ENCODE results near the gene TP53I3.
"Not testable (repeated sequence)": the region's sequence is repeated elsewhere in the genome, so short reads cannot be mapped to it uniquely, and the experiment has no call there.

Gene TP53I3

DNA sequence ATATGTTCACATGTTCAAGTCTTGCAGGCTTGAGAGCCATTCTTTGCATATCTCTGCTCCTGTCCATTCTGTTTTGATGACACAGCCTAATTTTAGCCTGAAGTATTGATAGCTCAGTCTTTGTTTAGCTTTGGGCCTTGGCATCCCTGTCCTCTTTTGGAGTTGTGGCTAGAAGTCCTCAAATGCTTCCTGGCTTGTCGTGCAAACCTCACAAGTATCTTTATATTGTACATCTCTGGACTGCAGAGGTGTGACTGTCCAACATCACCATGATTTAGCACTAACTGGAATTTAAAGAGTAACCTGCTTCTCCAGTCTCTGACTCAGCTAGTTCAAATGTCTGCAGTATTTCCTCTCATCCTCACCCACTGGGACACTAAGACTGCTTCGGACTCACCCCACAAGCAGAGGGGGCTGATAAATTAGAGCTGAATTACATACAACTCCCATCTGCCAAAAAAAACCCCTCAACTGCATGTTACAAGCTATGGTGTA lies 26.8 kb upstream of the TP53I3 start:
- no peaks in the 10 kb centered on the region for H3K27me3 ChIP-seq (ENCODE audit: insufficient read depth, low read length)
- no peak overlapping the region for H3K27ac ChIP-seq (ENCODE audit: low read depth, low read length)
- WGBS, result 81% methylated on average over 2 of the region's 2 CpGs
- H3K9ac ChIP-seq (ENCODE audit: low read depth, low read length), result no peak overlapping the region
- H3K9me3 ChIP-seq (ENCODE audit: insufficient read depth, low read depth, low read length), result peaks cover 15% of the 10 kb centered on the region
- H3K4me3 ChIP-seq (ENCODE audit: low read length), result no peak overlapping the region
- no peaks in the 10 kb centered on the region for H3K4me1 ChIP-seq (ENCODE audit: insufficient read depth, low read length)
- H3K36me3 ChIP-seq (ENCODE audit: insufficient read depth, low read length), result no peaks in the 10 kb centered on the region

GRCh38 chr2:24110660-24111303 lies 26.1 kb upstream of the TP53I3 start:
- no peaks in the 10 kb centered on the region for H3K4me1 ChIP-seq (ENCODE audit: insufficient read depth, low read length)
- WGBS, result 90% methylated on average over 7 of the region's 7 CpGs
- H3K27ac ChIP-seq (ENCODE audit: low read depth, low read length), result no peak overlapping the region
- H3K9me3 ChIP-seq (ENCODE audit: insufficient read depth, low read depth, low read length), result peaks cover 15% of the 10 kb centered on the region
- no peaks in the 10 kb centered on the region for H3K27me3 ChIP-seq (ENCODE audit: insufficient read depth, low read length)
- no peak overlapping the region for H3K9ac ChIP-seq (ENCODE audit: low read depth, low read length)
- H3K4me3 ChIP-seq (ENCODE audit: low read length), result no peak overlapping the region
- H3K36me3 ChIP-seq (ENCODE audit: insufficient read depth, low read length), result no peaks in the 10 kb centered on the region

DNA sequence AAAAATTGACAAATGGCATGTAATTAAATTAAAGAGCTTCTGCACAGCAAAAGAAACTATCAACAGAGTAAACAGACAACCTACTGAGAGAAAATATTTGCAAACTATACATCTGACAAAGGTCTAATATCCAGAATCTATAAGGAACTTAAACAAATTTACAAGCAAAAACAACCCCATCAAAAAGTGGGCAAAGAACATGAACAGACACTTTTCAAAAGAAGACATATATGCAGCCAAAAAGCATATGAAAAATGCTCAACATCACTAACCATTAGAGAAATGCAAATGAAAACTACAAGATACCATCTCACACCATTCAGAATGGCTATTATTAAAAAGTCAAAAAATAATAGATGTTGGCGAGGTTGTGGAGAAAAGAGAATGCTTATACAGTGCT lies 24.8 kb upstream of the TP53I3 start:
- H3K9ac ChIP-seq (ENCODE audit: low read depth, low read length); H3K36me3 ChIP-seq (ENCODE audit: insufficient read depth, low read length); H3K4me3 ChIP-seq (ENCODE audit: low read length); H3K4me1 ChIP-seq (ENCODE audit: insufficient read depth, low read length); H3K27me3 ChIP-seq (ENCODE audit: insufficient read depth, low read length); H3K9me3 ChIP-seq (ENCODE audit: insufficient read depth, low read depth, low read length); H3K27ac ChIP-seq (ENCODE audit: low read depth, low read length): not testable (repeated sequence)
- WGBS, result 89% methylated on average over 1 of the region's 1 CpG

DNA sequence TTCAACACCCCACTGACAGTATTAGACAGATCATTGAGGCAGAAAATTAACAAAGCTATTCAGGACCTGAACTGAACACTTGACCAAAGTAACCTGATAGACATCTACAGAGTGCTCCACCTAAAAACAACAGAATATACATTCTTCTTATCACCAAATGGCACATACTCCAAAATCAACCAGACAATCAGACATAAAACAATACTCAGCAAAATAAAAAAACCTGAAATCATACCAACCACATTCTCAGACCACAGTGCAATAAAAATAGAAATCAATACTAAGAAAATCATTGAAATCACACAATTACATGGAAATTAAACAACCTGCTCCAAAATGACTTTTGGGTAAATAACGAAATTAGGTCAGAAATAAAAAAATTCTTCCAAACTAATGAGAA lies 22.7 kb upstream of the TP53I3 start:
- no peak overlapping the region for H3K4me3 ChIP-seq (ENCODE audit: low read length)
- H3K9ac ChIP-seq (ENCODE audit: low read depth, low read length), result no peak overlapping the region
- no peaks in the 10 kb centered on the region for H3K4me1 ChIP-seq (ENCODE audit: insufficient read depth, low read length)
- 0 out of 2 replicates have a peak, but pooled peaks cover 3% of the 10 kb centered on the region for H3K9me3 ChIP-seq (ENCODE audit: insufficient read depth, low read depth, low read length)
- H3K36me3 ChIP-seq (ENCODE audit: insufficient read depth, low read length), result no peaks in the 10 kb centered on the region
- no CpG with 5 or more reads among the region's 1 CpG for WGBS
- no peak overlapping the region for H3K27ac ChIP-seq (ENCODE audit: low read depth, low read length)
- H3K27me3 ChIP-seq (ENCODE audit: insufficient read depth, low read length), result no peaks in the 10 kb centered on the region

- no peaks in the 10 kb centered on the region for H3K4me1 ChIP-seq (ENCODE audit: insufficient read depth, low read length)
- H3K4me3 ChIP-seq (ENCODE audit: low read length), result no peak overlapping the region
- no peak overlapping the region for H3K9ac ChIP-seq (ENCODE audit: low read depth, low read length)
- H3K27ac ChIP-seq (ENCODE audit: low read depth, low read length), result no peak overlapping the region
- 0 out of 2 replicates have a peak, but pooled peaks cover 3% of the 10 kb centered on the region for H3K9me3 ChIP-seq (ENCODE audit: insufficient read depth, low read depth, low read length)
- H3K36me3 ChIP-seq (ENCODE audit: insufficient read depth, low read length), result no peaks in the 10 kb centered on the region
- H3K27me3 ChIP-seq (ENCODE audit: insufficient read depth, low read length), result no peaks in the 10 kb centered on the region
Observed at GRCh38 chr2:24106786-24107185, 22.2 kb upstream of the TP53I3 start.

DNA sequence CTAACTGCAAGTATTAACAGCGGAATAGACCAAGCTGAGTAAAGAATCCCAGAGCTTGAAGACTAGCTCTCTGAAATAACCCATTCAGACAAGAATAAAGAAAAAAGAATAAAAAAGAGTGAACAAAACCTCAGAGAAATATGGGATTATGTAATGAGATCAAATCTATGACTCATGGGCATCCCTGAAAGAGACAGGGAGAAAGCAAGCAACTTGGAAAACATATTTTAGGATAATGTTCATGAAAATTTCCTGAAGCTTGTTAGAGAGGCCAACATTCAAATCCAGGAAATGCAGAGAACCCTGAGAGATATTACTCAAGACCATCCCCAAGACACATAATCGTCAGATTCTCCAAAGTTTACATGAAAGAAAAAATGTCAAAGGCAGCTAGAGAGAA lies 21.2 kb upstream of the TP53I3 start:
- H3K4me3 ChIP-seq (ENCODE audit: low read length), result no peak overlapping the region
- 45% methylated on average over 2 of the region's 2 CpGs for WGBS
- no peaks in the 10 kb centered on the region for H3K36me3 ChIP-seq (ENCODE audit: insufficient read depth, low read length)
- no peak overlapping the region for H3K9ac ChIP-seq (ENCODE audit: low read depth, low read length)
- H3K27ac ChIP-seq (ENCODE audit: low read depth, low read length), result no peak overlapping the region
- H3K9me3 ChIP-seq (ENCODE audit: insufficient read depth, low read depth, low read length), result 0 out of 2 replicates have a peak, but pooled peaks cover 3% of the 10 kb centered on the region
- H3K27me3 ChIP-seq (ENCODE audit: insufficient read depth, low read length), result no peaks in the 10 kb centered on the region
- no peaks in the 10 kb centered on the region for H3K4me1 ChIP-seq (ENCODE audit: insufficient read depth, low read length)

DNA sequence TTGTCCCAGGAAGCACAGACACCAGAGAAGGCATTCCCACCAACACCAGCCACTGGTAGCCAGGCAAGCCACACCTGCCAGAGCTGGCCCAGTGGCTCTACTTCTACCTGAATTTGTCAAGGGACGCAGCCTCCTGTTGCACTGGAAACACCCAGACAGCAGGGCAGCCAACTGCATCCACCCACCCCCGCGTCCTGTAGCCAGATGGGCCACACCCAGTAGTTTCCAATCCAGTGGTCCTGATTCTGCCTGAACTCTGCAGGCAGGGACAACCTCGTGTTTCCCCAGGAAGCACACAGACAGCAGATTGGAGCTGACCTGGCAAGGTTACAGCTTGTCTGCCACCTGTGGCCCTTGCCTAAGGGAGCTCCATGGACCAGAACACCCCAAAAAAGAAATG lies 20.3 kb upstream of the TP53I3 start:
- Histone ChIP-seq H3K27me3 (ENCODE audit: insufficient read depth, low read length) (no peaks in the 10 kb centered on the region), H3K9me3 (ENCODE audit: insufficient read depth, low read depth, low read length) (0 out of 2 replicates have a peak, but pooled peaks cover 3% of the 10 kb centered on the region), H3K4me1 (ENCODE audit: insufficient read depth, low read length) (no peaks in the 10 kb centered on the region), H3K27ac (ENCODE audit: low read depth, low read length) (no peak overlapping the region), H3K9ac (ENCODE audit: low read depth, low read length) (no peak overlapping the region), H3K4me3 (ENCODE audit: low read length) (no peak overlapping the region), H3K36me3 (ENCODE audit: insufficient read depth, low read length) (no peaks in the 10 kb centered on the region)
- 88% methylated on average over 4 of the region's 4 CpGs for WGBS

DNA sequence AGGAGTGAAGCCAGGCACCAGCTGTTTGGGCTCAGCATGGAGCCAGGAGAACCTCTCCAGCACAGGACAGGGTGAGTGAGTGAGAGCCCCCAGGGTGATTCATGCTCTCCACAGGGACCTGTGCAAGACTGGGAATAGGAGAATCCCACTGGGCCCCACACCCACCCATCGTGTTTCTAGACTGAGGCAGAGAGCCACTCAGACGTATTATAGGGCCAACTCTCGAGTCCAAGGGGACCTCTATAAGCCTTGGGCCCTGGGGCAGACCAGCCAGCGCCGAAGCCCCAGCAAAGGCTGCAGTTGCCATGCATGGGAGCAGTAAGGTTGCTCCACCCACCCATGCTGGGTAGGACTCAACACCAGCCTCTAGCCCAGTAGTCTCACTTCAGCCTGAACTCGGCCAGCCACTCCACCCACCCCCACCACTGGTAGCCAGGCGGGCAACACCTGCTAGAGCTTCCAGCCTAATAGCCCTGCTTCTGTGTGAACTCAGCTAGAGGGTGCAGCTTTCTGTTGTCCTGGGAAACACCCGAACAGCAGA lies 19.5 kb upstream of the TP53I3 start:
- Histone ChIP-seq H3K4me3 (ENCODE audit: low read length) (no peak overlapping the region), H3K9me3 (ENCODE audit: insufficient read depth, low read depth, low read length) (0 out of 2 replicates have a peak, but pooled peaks cover 3% of the 10 kb centered on the region), H3K9ac (ENCODE audit: low read depth, low read length) (no peak overlapping the region), H3K27ac (ENCODE audit: low read depth, low read length) (no peak overlapping the region), H3K36me3 (ENCODE audit: insufficient read depth, low read length) (no peaks in the 10 kb centered on the region), H3K27me3 (ENCODE audit: insufficient read depth, low read length) (no peaks in the 10 kb centered on the region), H3K4me1 (ENCODE audit: insufficient read depth, low read length) (no peaks in the 10 kb centered on the region)
- 88% methylated on average over 8 of the region's 8 CpGs for WGBS

GRCh38 chr2:24102677-24103076 lies 18.0 kb upstream of the TP53I3 start:
- no peaks in the 10 kb centered on the region for H3K4me1 ChIP-seq (ENCODE audit: insufficient read depth, low read length)
- WGBS, result 90% methylated on average over 1 of the region's 1 CpG
- H3K9me3 ChIP-seq (ENCODE audit: insufficient read depth, low read depth, low read length), result 0 out of 2 replicates have a peak, but pooled peaks cover 3% of the 10 kb centered on the region
- no peak overlapping the region for H3K27ac ChIP-seq (ENCODE audit: low read depth, low read length)
- H3K36me3 ChIP-seq (ENCODE audit: insufficient read depth, low read length), result no peaks in the 10 kb centered on the region
- no peak overlapping the region for H3K4me3 ChIP-seq (ENCODE audit: low read length)
- H3K9ac ChIP-seq (ENCODE audit: low read depth, low read length), result no peak overlapping the region
- H3K27me3 ChIP-seq (ENCODE audit: insufficient read depth, low read length), result no peaks in the 10 kb centered on the region

DNA sequence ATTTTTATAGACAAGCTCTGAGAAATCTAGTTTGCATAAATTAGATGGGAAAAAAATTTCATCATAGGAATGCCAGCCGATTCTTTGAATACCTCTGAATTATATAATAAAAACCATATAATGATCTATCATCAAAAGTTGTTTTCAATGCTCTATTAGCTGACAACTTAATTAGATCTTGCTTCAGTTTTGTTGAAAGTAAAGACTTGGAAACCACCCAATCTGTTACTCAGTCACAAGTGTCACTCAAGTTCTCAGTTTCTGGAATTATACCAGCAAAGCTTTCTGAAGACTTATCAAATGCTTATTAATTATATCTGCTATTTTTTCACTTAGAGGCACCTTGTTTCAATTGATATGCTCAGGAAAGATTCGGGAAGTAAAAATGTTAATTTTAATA lies 17.4 kb upstream of the TP53I3 start:
- Histone ChIP-seq H3K9ac (ENCODE audit: low read depth, low read length) (no peak overlapping the region), H3K9me3 (ENCODE audit: insufficient read depth, low read depth, low read length) (0 out of 2 replicates have a peak, but pooled peaks cover 3% of the 10 kb centered on the region), H3K27me3 (ENCODE audit: insufficient read depth, low read length) (no peaks in the 10 kb centered on the region), H3K36me3 (ENCODE audit: insufficient read depth, low read length) (no peaks in the 10 kb centered on the region), H3K4me3 (ENCODE audit: low read length) (no peak overlapping the region), H3K4me1 (ENCODE audit: insufficient read depth, low read length) (no peaks in the 10 kb centered on the region), H3K27ac (ENCODE audit: low read depth, low read length) (no peak overlapping the region)
- WGBS, result no CpG with 5 or more reads among the region's 2 CpGs

DNA sequence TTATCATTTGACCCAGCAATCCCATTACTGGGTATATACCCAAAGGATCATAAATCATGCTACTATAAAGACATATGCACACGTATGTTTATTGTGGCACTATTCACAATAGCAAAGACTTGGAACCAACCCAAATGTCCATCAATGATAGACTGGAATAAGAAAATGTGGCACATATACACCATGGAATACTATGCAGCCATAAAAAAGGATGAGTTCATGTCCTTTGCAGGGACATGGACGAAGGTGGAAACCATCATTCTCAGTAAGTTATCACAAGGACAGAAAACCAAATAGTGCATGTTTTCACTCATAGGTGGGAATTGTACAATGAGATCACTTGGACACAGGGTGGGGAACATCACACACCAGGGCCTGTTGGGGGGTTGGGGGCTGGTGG lies 16.1 kb upstream of the TP53I3 start:
- H3K4me3 ChIP-seq (ENCODE audit: low read length); H3K9ac ChIP-seq (ENCODE audit: low read depth, low read length); H3K27ac ChIP-seq (ENCODE audit: low read depth, low read length); H3K4me1 ChIP-seq (ENCODE audit: insufficient read depth, low read length); H3K9me3 ChIP-seq (ENCODE audit: insufficient read depth, low read depth, low read length); H3K36me3 ChIP-seq (ENCODE audit: insufficient read depth, low read length); H3K27me3 ChIP-seq (ENCODE audit: insufficient read depth, low read length): not testable (repeated sequence)
- WGBS, result 100% methylated on average over 2 of the region's 2 CpGs
